NCI-H146 (cell line): ENCODE data around the gene WHRN.

Experiments
- DNase-seq: peaks from one replicate; lab custom pipeline; 2025; lab: John Stamatoyannopoulos, UW

WHRN gene

DNA sequence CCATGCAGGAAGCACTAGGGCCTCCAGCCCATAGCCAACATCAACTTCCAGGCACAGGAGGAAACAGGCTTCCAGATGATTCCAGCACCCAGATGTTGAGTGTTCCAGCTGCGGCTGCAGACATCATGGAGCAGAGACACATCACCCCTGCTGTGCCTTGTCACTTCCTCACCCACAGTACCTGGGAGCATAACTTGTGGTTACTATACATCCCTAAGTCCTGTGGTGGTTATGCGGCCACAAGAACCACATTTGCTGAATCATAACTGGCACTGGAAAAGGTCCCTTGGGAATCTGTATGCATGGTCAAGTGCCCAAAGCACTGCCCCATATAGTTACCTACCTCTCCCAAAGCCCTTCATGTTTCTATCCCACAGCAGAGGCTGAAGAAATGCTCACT lies 56.6 kb downstream of the WHRN start:
- no peak for DNase-seq

GRCh38 chr9:114446672-114447450 lies 58.4 kb downstream of the WHRN start:
- DNase-seq: no peak

DNA sequence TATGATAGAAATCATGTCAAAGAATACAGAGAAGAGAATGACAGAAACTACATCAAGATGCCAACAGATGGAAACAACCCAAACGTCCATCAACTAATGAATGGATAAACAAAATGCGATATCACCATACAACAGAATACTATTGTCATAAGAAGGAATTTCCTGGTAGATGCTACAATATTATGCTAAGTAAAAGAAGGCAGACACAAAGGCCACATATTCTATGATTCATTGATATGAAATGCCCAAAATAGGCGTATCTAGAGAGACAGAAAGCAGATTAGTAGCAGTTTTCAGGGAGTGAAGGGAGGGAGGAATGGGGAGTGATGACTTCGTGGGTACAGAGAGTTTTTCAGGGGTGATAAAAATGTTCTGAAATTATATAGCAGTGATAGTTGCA lies 59.2 kb downstream of the WHRN start:
- DNase-seq: no peak

- no peak for DNase-seq
These were observed 59.7 kb downstream of the WHRN start for GRCh38 chr9:114445616-114446015.

- DNase-seq: no peak
These were observed 63.3 kb downstream of the WHRN start for GRCh38 chr9:114442022-114442421.

GRCh38 chr9:114437401-114437893 lies 67.8 kb downstream of the WHRN start:
- DNase-seq: no peak

GRCh38 chr9:114434878-114435311 lies 70.4 kb downstream of the WHRN start:
- DNase-seq: peak; percentile 42

DNA sequence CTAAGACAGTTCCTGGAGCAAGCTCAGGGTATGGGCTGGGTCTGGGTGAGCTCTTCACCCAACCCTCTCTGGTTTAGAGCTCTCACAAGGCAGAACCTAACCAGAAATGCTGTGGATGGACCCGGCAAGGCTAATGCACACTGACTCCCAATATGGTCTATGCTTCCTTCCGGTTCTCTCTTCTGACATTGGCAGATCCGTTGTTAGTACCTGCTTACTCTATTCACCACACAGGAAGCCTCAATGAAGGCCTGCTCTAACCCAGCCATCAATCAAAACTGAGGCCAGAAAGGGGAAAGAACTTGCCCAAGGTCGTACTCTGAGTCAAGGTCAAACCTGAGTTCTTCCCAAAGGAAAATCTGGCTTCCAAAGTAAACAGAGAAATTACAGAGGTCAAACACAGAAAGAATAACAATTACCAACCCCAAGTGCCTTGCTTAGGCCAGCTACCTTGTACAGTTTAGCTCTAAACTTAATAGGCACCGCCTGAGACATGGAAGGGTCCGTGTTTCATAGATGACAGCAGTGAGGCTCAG lies 71.5 kb downstream of the WHRN start:
- DNase-seq: no peak

DNA sequence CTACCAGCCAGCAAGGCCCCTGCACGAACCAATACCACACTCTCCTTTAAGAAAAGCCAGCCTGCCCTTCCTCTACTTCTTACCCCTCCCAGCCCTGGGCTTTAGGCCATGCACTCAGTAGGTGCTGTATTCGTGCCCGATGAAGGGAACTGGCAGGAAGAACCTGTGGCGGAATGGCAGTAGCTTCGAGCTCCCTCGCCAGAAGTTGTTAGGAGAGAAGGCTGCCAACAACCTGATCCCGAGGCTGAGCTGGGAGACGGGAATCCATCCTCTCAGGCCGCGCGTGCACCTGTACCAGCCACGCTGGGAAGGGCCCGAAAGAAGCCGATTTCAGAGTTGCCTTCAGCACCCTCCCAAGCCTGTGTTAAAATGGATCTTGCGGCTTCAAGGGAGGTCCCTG lies 72.2 kb downstream of the WHRN start:
- DNase-seq: no peak

DNA sequence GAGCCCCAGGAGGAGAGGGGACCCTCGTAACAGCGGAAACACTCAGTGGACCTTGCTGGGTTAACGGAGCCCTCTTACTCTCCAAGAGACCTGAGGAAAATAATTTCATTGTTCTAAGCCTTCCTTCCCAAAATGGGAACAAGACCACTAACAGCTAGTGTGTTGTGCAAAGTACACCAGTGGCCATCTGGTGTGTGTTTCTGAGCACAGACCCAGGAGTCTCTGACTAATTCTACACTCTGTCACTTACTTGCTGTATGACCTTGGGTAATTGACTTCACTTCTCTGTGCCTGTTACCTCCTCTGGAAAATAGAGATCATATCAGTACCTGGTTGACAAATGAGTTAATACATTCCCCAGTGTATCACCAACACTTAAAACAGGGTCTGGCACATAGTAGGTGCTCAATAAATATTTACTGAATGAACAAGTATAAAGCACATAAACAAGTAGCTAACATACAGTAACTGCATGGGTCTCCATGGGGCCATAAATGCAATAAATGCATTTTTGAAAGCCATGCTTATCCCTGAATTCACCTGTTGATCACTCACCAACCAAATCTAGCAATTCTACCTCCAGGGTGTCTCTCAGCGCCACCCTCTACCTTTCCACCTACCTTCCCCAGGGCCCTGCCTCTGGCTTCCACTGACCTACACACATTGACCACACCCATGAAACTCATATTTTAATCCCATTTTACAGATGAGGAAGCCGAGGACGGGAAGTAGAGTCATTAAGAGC lies 72.8 kb downstream of the WHRN start:
- no peak for DNase-seq

GRCh38 chr9:114431770-114432169 lies 73.5 kb downstream of the WHRN start:
- DNase-seq: no peak

GRCh38 chr9:114431003-114431402 lies 74.3 kb downstream of the WHRN start:
- DNase-seq: no peak

DNA sequence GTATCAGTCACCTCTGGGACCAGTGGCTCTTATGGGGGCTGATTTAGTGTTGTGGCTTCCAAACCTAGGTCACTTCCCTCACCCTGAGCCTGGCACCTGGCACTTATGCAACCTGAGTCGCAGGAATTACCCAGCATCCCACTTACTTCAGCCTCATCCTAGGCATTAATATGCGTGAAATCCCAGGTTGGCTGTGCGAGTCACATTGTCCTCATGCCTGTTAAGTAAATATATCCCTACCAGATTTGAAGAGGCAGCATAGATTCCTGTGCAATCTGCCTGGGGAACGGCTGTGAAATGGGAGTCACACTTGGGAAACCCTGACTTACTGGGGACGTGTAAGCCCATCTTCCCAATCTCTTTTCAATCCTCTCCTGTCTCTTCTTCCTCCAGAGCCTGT lies 74.8 kb downstream of the WHRN start:
- DNase-seq: peak; percentile 16

GRCh38 chr9:114429488-114429887 lies 75.8 kb downstream of the WHRN start:
- no peak for DNase-seq

DNA sequence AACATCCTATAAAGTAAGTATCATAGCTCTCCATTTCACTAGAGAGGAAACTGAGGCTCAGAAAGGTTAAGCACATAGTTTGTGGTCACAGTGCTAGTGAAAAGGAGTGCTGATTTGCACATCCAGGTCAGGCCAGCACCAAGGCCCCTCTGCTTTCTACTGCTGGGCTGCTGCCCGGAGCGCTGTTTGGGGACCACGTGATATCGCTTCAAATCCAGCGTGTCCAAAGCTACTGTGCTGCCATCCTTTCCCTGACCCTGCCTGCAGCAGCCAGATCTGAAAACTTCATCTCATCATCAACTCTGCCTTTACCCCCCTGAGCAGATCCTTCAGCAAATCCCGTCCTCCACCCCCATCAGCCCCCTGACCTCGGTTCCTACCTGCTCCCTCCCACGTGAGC lies 76.8 kb downstream of the WHRN start:
- no peak for DNase-seq

GRCh38 chr9:114427644-114428043 lies 77.6 kb downstream of the WHRN start:
- DNase-seq: no peak

DNA sequence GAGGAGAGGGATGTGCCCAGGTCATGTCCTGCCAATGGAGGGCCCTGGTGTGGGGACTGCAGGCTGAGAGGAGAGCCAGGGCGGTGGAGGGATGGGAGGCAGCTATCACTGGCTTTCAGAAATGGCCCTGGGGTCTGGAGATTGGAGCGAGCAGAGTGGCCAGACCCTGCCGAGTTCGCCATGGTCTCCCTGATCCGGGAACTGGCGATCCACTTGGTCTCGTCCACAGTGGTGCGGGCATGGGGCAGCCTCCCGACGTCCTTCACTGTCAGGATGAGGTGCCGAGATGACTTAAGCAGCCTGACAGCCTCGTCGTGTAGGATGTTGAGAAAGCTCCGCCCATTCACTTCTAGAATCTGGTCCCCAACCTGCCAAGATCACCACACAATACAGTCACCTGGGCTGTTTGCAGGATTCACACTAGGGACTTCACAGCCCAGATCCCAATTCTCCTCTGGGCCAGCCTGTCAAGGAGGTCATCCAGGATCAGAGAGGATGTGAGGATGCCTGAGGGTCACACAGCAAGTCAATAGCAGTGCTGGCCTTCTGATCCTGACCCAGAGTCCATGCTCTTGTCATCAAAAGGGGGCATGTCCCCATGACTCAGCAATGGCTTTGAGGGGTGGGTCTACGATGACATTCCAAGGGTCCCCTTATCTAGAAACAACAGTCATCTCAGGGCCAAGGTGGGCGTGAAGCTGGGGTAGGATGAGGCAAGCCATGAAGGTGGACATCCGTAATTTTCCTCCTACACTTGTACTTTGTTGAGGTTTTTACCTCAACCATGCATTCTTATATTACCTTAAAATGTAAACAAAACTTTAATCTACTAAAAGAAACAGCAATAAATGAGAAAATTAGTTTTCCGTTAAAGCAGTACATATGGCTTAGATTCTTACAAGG lies 79.0 kb downstream of the WHRN start:
- DNase-seq: no peak

GRCh38 chr9:114425126-114425525 lies 80.1 kb downstream of the WHRN start:
- no peak for DNase-seq

GRCh38 chr9:114424126-114424525 lies 81.1 kb downstream of the WHRN start:
- no peak for DNase-seq

GRCh38 chr9:114423181-114423580 lies 82.1 kb downstream of the WHRN start:
- no peak for DNase-seq

- DNase-seq: no peak
These were observed 84.1 kb downstream of the WHRN start for GRCh38 chr9:114421147-114421546.

DNA sequence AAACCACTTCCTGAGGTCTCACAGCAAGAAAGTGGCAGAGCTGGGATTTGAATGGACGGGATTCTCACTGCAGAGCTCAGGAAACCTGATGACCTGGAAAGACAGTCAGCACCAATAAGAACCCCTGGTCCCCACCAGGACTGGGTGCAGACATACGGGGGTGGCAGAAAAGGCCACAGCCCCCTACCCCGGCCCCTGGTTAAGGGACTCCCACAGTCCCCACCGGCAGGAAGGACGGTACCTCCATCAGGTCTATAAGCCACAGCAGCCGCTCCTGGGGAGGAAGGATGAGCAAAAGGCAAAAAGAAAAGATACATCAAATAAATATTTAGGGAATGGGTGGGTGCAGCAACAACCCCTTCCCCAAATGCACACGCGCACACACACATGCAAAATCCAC lies 85.5 kb downstream of the WHRN start:
- DNase-seq: no peak
